Measurements from ENCODE around the gene CPSF3.
"Not testable (repeated sequence)": the region's sequence is repeated elsewhere in the genome, so short reads cannot be mapped to it uniquely, and the experiment has no call there.

CPSF3 gene

DNA sequence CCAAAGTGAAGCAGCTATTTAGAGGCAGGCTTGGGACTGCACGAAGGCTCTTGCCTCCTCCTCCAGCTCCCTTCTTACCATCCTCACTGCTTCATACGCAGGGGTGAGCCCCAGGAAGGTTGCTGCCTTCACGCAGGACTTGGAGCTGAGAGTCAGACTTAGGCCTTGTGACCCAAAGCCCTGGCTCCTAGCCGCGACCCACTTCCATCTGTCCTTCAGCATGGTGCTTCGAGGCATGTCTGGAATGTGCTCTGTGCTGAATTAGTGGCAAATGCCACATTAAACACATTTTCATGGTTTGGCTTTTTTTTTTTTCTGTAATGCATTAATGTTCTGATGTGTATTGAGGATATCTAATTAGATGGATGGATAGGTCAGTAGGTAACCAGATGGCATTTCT, 37.6 kb upstream of the CPSF3 start:
- H3K9ac ChIP-seq (ENCODE audit: low read length): no peak overlapping the region
- no peak overlapping the region for H3K27ac ChIP-seq (ENCODE audit: low read depth, low read length)
- no peaks in the 10 kb centered on the region for H3K27me3 ChIP-seq (ENCODE audit: control insufficient read depth, insufficient read depth, low read length)
- no peak overlapping the region for H3K4me3 ChIP-seq (ENCODE audit: low read depth, low read length)
- H3K9me3 ChIP-seq (ENCODE audit: control insufficient read depth, insufficient read depth, low read depth, low read length): no peaks in the 10 kb centered on the region
- H3K4me1 ChIP-seq (ENCODE audit: control insufficient read depth, insufficient read depth, low read length): peaks cover 3% of the 10 kb centered on the region; the same call in 1 of the 2 replicates
- H3K36me3 ChIP-seq (ENCODE audit: control insufficient read depth, insufficient read depth, low read length): no peaks in the 10 kb centered on the region

- Histone ChIP-seq H3K36me3 (ENCODE audit: control insufficient read depth, insufficient read depth, low read length) (no peaks in the 10 kb centered on the region), H3K9ac (ENCODE audit: low read length) (no peak overlapping the region), H3K9me3 (ENCODE audit: control insufficient read depth, insufficient read depth, low read depth, low read length) (no peaks in the 10 kb centered on the region), H3K4me3 (ENCODE audit: low read depth, low read length) (no peak overlapping the region), H3K4me1 (ENCODE audit: control insufficient read depth, insufficient read depth, low read length) (peaks cover 14% of the 10 kb centered on the region; the same call in 1 of the 2 replicates), H3K27me3 (ENCODE audit: control insufficient read depth, insufficient read depth, low read length) (no peaks in the 10 kb centered on the region), H3K27ac (ENCODE audit: low read depth, low read length) (no peak overlapping the region)
Measured at GRCh38 chr2:9388199-9388681, 35.2 kb upstream of the CPSF3 start.

DNA sequence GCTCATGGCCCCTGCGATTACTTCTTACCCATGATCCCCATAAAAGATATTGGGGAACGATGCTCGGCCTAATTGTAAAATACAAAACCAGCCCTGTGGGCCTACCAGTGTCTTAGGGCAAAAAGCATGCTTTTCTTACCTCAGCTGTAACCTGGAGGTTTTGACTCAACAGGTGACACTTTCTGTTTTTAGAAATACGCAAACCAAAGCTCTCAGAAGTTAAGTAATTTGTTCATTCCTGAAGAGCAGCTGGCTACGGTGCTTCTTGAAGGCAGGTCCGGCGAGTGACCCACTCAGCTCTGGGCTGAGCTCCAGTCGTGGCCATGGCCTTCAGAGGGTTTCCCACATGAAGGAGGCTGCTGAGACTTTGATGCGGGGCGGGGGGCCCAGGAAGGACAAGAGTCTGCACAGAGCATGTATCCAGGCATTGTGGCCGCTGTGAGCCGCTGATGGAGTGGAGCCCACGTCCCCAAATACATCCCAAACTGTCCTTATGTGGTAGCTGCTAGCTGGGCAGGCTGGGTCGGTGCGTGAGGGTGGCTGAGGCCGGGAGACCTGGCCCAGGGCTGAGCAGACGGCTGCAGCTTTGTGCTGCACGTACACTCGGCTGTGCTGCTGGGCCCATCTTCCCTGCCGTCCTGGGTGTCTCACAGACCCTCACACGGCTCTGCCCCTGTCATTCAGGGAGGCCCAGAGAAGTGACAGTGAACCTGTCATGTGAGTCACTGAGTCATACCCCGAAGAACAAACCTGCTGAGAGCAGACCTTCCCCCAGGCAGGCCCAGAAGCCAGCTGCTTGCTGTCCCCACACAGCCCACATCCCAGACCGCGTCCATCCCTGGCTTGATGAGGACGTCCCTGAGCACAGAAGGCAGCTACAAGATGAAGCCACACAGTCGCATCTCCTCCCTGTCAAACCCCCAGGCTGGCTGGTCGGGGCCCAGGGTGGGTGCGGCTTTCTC, 34.2 kb upstream of the CPSF3 start:
- Histone ChIP-seq H3K36me3 (ENCODE audit: control insufficient read depth, insufficient read depth, low read length) (no peaks in the 10 kb centered on the region), H3K9me3 (ENCODE audit: control insufficient read depth, insufficient read depth, low read depth, low read length) (no peaks in the 10 kb centered on the region), H3K4me1 (ENCODE audit: control insufficient read depth, insufficient read depth, low read length) (peaks cover 19% of the 10 kb centered on the region; the same call in 1 of the 2 replicates), H3K27ac (ENCODE audit: low read depth, low read length) (no peak overlapping the region), H3K27me3 (ENCODE audit: control insufficient read depth, insufficient read depth, low read length) (no peaks in the 10 kb centered on the region), H3K9ac (ENCODE audit: low read length) (no peak overlapping the region), H3K4me3 (ENCODE audit: low read depth, low read length) (no peak overlapping the region)

- Histone ChIP-seq H3K27ac (ENCODE audit: low read depth, low read length) (no peak overlapping the region), H3K9ac (ENCODE audit: low read length) (no peak overlapping the region), H3K36me3 (ENCODE audit: control insufficient read depth, insufficient read depth, low read length) (peaks cover 6% of the 10 kb centered on the region), H3K27me3 (ENCODE audit: control insufficient read depth, insufficient read depth, low read length) (no peaks in the 10 kb centered on the region), H3K4me1 (ENCODE audit: control insufficient read depth, insufficient read depth, low read length) (peaks cover 19% of the 10 kb centered on the region; the same call in 1 of the 2 replicates), H3K9me3 (ENCODE audit: control insufficient read depth, insufficient read depth, low read depth, low read length) (no peaks in the 10 kb centered on the region), H3K4me3 (ENCODE audit: low read depth, low read length) (no peak overlapping the region)
Measured at GRCh38 chr2:9390151-9390850, 33.2 kb upstream of the CPSF3 start.

DNA sequence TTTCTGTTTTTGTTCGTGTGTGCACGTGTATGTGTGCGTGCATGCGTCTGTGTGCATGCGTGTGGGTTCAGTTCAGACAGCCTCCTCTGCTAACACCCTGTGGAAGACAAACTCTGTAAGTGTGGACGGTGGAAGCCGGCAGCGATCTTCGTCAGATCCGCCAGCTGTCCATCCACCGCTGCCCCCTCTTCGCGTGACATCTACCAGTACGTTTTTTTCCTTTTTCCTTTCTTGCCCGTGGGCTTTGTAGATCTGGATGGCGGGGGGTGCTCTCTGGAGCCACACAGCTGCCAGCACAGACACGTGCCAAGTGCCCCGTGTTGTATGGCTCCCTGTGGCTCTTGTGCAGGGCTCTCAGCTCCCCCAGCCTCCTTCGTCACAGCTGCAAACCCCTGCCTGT, 32.5 kb upstream of the CPSF3 start:
- Histone ChIP-seq H3K4me3 (ENCODE audit: low read depth, low read length) (no peak overlapping the region), H3K27ac (ENCODE audit: low read depth, low read length) (no peak overlapping the region), H3K9ac (ENCODE audit: low read length) (no peak overlapping the region), H3K4me1 (ENCODE audit: control insufficient read depth, insufficient read depth, low read length) (peaks cover 19% of the 10 kb centered on the region; the same call in 1 of the 2 replicates), H3K36me3 (ENCODE audit: control insufficient read depth, insufficient read depth, low read length) (peaks cover 6% of the 10 kb centered on the region), H3K9me3 (ENCODE audit: control insufficient read depth, insufficient read depth, low read depth, low read length) (no peaks in the 10 kb centered on the region), H3K27me3 (ENCODE audit: control insufficient read depth, insufficient read depth, low read length) (no peaks in the 10 kb centered on the region)

- peaks cover 6% of the 10 kb centered on the region for H3K36me3 ChIP-seq (ENCODE audit: control insufficient read depth, insufficient read depth, low read length)
- H3K27ac ChIP-seq (ENCODE audit: low read depth, low read length): no peak overlapping the region
- H3K27me3 ChIP-seq (ENCODE audit: control insufficient read depth, insufficient read depth, low read length): no peaks in the 10 kb centered on the region
- no peak overlapping the region for H3K9ac ChIP-seq (ENCODE audit: low read length)
- no peaks in the 10 kb centered on the region for H3K9me3 ChIP-seq (ENCODE audit: control insufficient read depth, insufficient read depth, low read depth, low read length)
- peaks cover 19% of the 10 kb centered on the region; the same call in 1 of the 2 replicates for H3K4me1 ChIP-seq (ENCODE audit: control insufficient read depth, insufficient read depth, low read length)
- no peak overlapping the region for H3K4me3 ChIP-seq (ENCODE audit: low read depth, low read length)
Measured at GRCh38 chr2:9391961-9392720, 31.3 kb upstream of the CPSF3 start.

DNA sequence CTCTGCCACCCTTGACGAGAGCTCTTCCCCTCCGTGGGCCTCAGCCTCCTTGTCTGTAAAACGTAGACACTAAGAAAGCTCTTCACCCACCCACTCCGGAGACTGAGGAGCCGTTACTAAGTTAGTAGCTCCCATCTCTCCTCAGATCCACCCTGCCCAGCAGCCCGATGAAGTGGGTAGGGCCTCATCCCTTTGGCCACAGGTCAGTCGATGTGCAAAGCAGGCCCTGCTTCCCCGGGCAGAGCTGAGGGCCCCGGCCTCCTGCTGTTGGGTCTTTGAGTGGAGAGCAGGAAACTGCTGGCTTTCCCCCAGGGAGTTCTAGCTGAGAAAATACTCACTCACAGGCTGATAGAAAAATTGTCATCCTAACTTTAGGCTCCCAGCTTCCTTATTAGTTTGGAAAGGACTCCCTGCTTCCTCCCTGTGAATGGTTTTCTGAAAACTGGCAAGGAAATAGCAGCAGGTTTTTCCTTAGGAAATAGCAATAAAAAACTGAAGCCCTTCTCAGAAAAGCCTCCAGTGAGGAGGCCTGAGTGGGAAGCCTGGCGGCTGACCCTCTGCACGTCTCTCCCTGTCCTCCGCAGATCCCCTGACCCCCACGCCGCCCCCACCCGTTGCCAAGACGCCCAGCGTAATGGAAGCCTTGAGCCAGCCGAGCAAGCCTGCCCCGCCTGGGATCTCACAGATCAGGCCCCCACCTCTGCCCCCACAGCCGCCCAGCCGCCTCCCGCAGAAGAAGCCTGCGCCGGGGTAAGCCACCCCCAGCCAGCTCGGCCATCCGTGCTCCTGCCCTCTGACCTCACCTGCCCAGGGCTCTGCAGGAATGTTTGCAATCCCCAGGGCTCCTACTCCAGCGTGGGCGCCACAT, 30.3 kb upstream of the CPSF3 start:
- H3K4me3 ChIP-seq (ENCODE audit: low read depth, low read length): no peak overlapping the region
- H3K27me3 ChIP-seq (ENCODE audit: control insufficient read depth, insufficient read depth, low read length): no peaks in the 10 kb centered on the region
- peaks cover 6% of the 10 kb centered on the region for H3K36me3 ChIP-seq (ENCODE audit: control insufficient read depth, insufficient read depth, low read length)
- peaks cover 19% of the 10 kb centered on the region; the same call in 1 of the 2 replicates for H3K4me1 ChIP-seq (ENCODE audit: control insufficient read depth, insufficient read depth, low read length)
- H3K27ac ChIP-seq (ENCODE audit: low read depth, low read length): 0 out of 2 replicates have a peak overlapping the region, but pooled peaks have one; percentile 31
- no peaks in the 10 kb centered on the region for H3K9me3 ChIP-seq (ENCODE audit: control insufficient read depth, insufficient read depth, low read depth, low read length)
- H3K9ac ChIP-seq (ENCODE audit: low read length): no peak overlapping the region

- Histone ChIP-seq H3K27ac (ENCODE audit: low read depth, low read length) (no peak overlapping the region), H3K4me1 (ENCODE audit: control insufficient read depth, insufficient read depth, low read length) (peaks cover 16% of the 10 kb centered on the region; the same call in 1 of the 2 replicates), H3K9ac (ENCODE audit: low read length) (peak overlapping the region; percentile 16), H3K9me3 (ENCODE audit: control insufficient read depth, insufficient read depth, low read depth, low read length) (no peaks in the 10 kb centered on the region), H3K27me3 (ENCODE audit: control insufficient read depth, insufficient read depth, low read length) (no peaks in the 10 kb centered on the region), H3K36me3 (ENCODE audit: control insufficient read depth, insufficient read depth, low read length) (peaks cover 6% of the 10 kb centered on the region), H3K4me3 (ENCODE audit: low read depth, low read length) (no peak overlapping the region)
Measured at GRCh38 chr2:9394816-9395215, 28.6 kb upstream of the CPSF3 start.

DNA sequence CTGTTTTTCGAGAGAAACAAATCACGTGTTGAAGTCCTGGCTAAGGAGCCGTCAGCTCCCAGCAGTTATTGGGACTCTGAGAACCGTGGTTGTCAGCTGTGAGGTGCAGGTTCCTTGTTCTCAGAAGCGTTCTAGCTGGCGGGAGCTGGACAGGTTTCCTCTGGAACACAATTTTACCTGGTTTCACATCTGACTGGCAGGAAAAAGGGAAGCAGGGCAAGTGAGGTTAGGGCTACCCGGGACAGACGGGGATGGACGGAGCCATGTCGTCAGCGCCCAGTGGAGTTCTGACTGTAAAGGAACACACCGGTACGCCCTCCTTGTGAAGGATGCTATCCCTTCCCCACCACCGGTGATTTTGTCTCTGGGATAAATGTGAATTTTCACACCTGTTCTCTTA, 26.3 kb upstream of the CPSF3 start:
- H3K27me3 ChIP-seq (ENCODE audit: control insufficient read depth, insufficient read depth, low read length): no peaks in the 10 kb centered on the region
- H3K4me1 ChIP-seq (ENCODE audit: control insufficient read depth, insufficient read depth, low read length): peaks cover 15% of the 10 kb centered on the region; the same call in 1 of the 2 replicates
- H3K36me3 ChIP-seq (ENCODE audit: control insufficient read depth, insufficient read depth, low read length): peaks cover 6% of the 10 kb centered on the region
- H3K9me3 ChIP-seq (ENCODE audit: control insufficient read depth, insufficient read depth, low read depth, low read length): no peaks in the 10 kb centered on the region
- H3K4me3 ChIP-seq (ENCODE audit: low read depth, low read length): no peak overlapping the region
- H3K9ac ChIP-seq (ENCODE audit: low read length): no peak overlapping the region
- no peak overlapping the region for H3K27ac ChIP-seq (ENCODE audit: low read depth, low read length)

GRCh38 chr2:9398251-9398650, 25.2 kb upstream of the CPSF3 start:
- H3K27me3 ChIP-seq (ENCODE audit: control insufficient read depth, insufficient read depth, low read length); H3K9ac ChIP-seq (ENCODE audit: low read length); H3K27ac ChIP-seq (ENCODE audit: low read depth, low read length); H3K4me3 ChIP-seq (ENCODE audit: low read depth, low read length); H3K36me3 ChIP-seq (ENCODE audit: control insufficient read depth, insufficient read depth, low read length); H3K9me3 ChIP-seq (ENCODE audit: control insufficient read depth, insufficient read depth, low read depth, low read length); H3K4me1 ChIP-seq (ENCODE audit: control insufficient read depth, insufficient read depth, low read length): not testable (repeated sequence)
